GM12891 (cell line): ENCODE measurements around the gene PIGX.

Experiments
- POLR2A ChIP-seq: IDR thresholded peaks from 2 replicates; pipeline ENCODE4 v1.6.1; 2011; ENCODE audit warnings: low read depth, low read length, control low read depth
- POLR2AphosphoS5 ChIP-seq: IDR thresholded peaks from 2 replicates; pipeline ENCODE4 v1.6.1; 2011; ENCODE audit warnings: low read depth, low read length, control low read depth
- POU2F2 ChIP-seq: IDR thresholded peaks from 2 replicates; pipeline ENCODE4 v1.6.1; 2011; ENCODE audit warnings: low read depth, mild to moderate bottlenecking, control low read depth, low read length, moderate library complexity
- TAF1 ChIP-seq: IDR thresholded peaks from 2 replicates; pipeline ENCODE4 v1.6.1; 2011; ENCODE audit warnings: low read depth, low read length, control low read depth

DNA sequence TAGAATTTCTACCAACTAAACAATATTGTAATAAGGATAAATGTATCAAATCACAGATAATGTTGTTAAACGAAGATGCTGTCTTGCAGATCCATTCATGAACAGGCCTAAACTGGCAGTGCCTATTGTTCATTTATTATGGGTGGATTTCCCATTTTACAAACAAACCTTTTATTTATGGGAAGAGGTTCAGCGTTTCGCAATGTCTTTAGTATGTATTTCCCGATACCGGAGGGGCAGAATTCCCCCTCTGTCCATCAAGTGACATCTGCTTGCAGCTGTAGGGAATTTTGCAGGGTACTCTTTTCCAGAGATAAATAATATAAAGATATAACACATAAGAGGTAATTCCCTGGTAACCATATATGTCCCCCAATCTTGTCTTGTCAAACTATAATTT, 5.8 kb upstream of the PIGX start:
- TF ChIP-seq TAF1 (no peak), POLR2AphosphoS5 (no peak), POLR2A (no peak), POU2F2 (no peak)
